Aorta (tissue), 5 donors: ENCODE data around the gene SLC17A3. TPM values are rescaled to one million over a fixed set of nuclear protein-coding genes. Genes with fewer than 3 reads are reported as not detected.

Experiments
- ATAC-seq: fragments of 200-7000 bp; cut with Tn5 transposase; one replicate; pipeline ENCODE4 v1.9.1; 2022; ENCODE audit warnings: moderate library complexity; ENCODE audit not compliant: low FRiP score
- DNase-seq, 2 donors: peaks; one replicate each; pipeline ENCODE4 v3.0.0-alpha.2; 2020
- H3K27ac ChIP-seq, 2 donors: one replicate each; pipeline ENCODE4 v1.5.1; 2013; ENCODE audit warnings: low read length in 2 of 2, mild to moderate bottlenecking in 2 of 2, moderate library complexity in 2 of 2, control low read depth in 1 of 2, inconsistent platforms in 1 of 2, low read depth in 1 of 2
- H3K27me3 ChIP-seq, 2 donors: one replicate each; pipeline ENCODE4 v1.6.1; 2013; ENCODE audit warnings: control low read depth in 1 of 2, low read length in 1 of 2, mild to moderate bottlenecking in 1 of 2, moderate library complexity in 1 of 2; ENCODE audit not compliant: insufficient read depth in 2 of 2, control insufficient read depth in 1 of 2
- H3K36me3 ChIP-seq, 2 donors: one replicate each; pipeline ENCODE4 v1.6.1; 2013; ENCODE audit warnings: control low read depth in 1 of 2, low read length in 1 of 2, mild to moderate bottlenecking in 1 of 2; ENCODE audit not compliant: insufficient read depth in 2 of 2, control insufficient read depth in 1 of 2
- H3K4me1 ChIP-seq, 2 donors: one replicate each; pipeline ENCODE4 v1.6.1; 2013; ENCODE audit warnings: low read length in 2 of 2, control low read depth in 1 of 2, mild to moderate bottlenecking in 1 of 2, moderate library complexity in 1 of 2; ENCODE audit not compliant: insufficient read depth in 2 of 2, control insufficient read depth in 1 of 2
- H3K4me3 ChIP-seq, 2 donors: one replicate each; pipeline ENCODE4 v1.5.1; 2013; ENCODE audit warnings: low read length in 2 of 2, control low read depth in 1 of 2, mild to moderate bottlenecking in 1 of 2
- H3K9me3 ChIP-seq: one replicate; pipeline ENCODE4 v1.6.1; 2013; ENCODE audit warnings: mild to moderate bottlenecking, low read length; ENCODE audit not compliant: control insufficient read depth
- WGBS, 2 donors: extraction: QIAGEN DNeasy Blood & Tissue Kit; methylation state at CpG; one replicate each; pipeline ENCODE4 v1.1.7; 2013; 5-methylcytosine and 5-hydroxymethylcytosine counted together
- intact Hi-C, 2 donors: fragments of 100-400 bp; cut with DNase I; formaldehyde crosslinking; loops; one replicate each; pipeline versions ENCODE4 v1.14.2 to v1.15.0; 2022
- polyA plus RNA-seq, 2 donors: library from polyadenylated mRNA; stranded (reverse); fragments of 200-250 nt; gene quantifications; one replicate each; pipeline ENCODE4 v1.2.3, GENCODE V29; 2013
- total RNA-seq, 2 donors: library from RNA; stranded (reverse); fragmentation: NEBNext Ultra II Directional; extraction: Animal tissue kit (Norgen Biotek cat#: 25700); gene quantifications; one replicate each; pipeline ENCODE4 v1.2.1, GENCODE V29; 2021
- donor health status: healthy with polysubstance abuse.
- donor health status: Bipolar disorder and iron deficiency.
- donor health status: DM: no; HTN: no; CAD: no.
- donor health status: DM: no; HTN: no; CAD: no.
- donor health status: DM: yes; HTN: yes; CAD: no.

The SLC17A3 gene
- total and polyA plus RNA-seq, 4 donors = not detected

DNA sequence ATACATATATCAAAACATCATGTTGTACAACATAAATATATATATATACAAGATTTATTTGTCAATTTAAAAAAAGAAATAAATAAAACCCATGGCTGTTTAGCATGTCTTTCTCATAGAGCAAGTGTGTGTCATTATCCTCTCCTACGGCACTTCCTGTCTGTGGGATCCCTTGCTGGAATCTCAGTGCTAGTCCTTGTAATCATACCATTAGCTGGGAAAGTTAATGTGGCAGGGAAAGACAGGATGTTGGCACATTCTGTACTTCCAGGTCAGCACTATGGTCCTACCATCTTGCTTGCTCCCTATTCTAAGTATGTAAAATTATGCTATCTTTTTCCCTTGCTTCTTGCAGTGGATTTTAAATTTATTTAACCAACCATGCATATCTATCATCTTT is 9.5 kb upstream of the SLC17A3 start:
- ATAC-seq (no peak), DNase-seq (no peak)
- Histone ChIP-seq H3K27ac (no peak overlapping the region), H3K36me3 (no peaks in the 10 kb centered on the region), H3K27me3 (no peaks in the 10 kb centered on the region), H3K9me3 (no peaks in the 10 kb centered on the region), H3K4me3 (no peak overlapping the region), H3K4me1 (no peaks in the 10 kb centered on the region)
- intact Hi-C loops = loop anchor here in 1 of 2 donors (10.0 kb wide), 1 partner anchor 159 kb away; a partner anchor contains a TSS
- 94 to 96% methylated on average over 1 of the region's 1 CpG for WGBS, 2 donors

DNA sequence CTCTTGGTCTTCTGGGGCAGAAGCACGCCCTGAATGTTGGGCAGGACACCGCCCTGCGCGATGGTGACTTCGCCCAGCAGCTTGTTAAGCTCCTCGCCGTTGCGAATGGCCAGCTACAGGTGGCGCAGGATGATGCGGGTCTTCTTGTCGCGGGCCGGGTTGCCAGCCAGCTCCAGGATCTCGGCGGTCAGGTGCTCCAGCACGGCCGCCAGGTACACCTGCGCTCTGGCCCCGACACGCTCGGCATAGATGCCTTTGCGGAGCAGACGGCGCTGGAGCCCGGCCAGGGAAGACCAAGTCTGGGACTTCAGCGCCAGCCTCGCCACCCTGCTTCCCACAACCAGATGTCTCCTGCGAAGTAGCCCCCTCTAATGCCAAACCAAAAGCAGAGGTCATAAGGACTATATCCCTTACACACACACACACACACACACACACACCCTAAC is 8.0 kb upstream of the SLC17A3 start:
- ATAC-seq (no peak), DNase-seq (peak; percentile 45 to 74)
- no peak overlapping the region for H3K4me3 ChIP-seq
- no peaks in the 10 kb centered on the region for H3K27me3 ChIP-seq
- WGBS, 2 donors = 70 to 72% methylated on average over 28 of the region's 28 CpGs
- H3K4me1 ChIP-seq = no peaks in the 10 kb centered on the region
- intact Hi-C loops = loop anchor here in 1 of 2 donors (10.0 kb wide), 1 partner anchor 157 kb away; a partner anchor contains a TSS
- no peaks in the 10 kb centered on the region for H3K9me3 ChIP-seq
- H3K36me3 ChIP-seq = no peaks in the 10 kb centered on the region
- no peak overlapping the region for H3K27ac ChIP-seq

DNA sequence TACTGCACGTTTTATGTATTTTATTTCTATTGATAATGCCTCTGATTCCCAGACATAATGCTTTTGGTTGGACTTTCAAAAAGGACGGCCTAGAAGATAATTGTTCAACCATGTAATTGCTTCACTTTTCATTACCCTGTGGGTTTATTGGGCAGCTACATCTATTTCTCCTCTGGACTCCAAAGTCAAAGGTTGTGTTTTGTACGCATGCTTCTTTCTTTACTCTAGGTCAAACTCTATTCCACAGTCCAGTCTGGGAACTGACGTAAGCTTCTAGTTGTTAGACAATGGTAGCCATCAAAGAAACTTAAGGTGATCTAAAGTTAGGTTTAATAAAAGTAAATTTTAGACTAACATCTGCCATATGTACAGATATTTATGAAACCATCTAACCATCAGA is 6.6 kb upstream of the SLC17A3 start:
- H3K27ac ChIP-seq = no peak overlapping the region
- no peak overlapping the region for H3K4me3 ChIP-seq

DNA sequence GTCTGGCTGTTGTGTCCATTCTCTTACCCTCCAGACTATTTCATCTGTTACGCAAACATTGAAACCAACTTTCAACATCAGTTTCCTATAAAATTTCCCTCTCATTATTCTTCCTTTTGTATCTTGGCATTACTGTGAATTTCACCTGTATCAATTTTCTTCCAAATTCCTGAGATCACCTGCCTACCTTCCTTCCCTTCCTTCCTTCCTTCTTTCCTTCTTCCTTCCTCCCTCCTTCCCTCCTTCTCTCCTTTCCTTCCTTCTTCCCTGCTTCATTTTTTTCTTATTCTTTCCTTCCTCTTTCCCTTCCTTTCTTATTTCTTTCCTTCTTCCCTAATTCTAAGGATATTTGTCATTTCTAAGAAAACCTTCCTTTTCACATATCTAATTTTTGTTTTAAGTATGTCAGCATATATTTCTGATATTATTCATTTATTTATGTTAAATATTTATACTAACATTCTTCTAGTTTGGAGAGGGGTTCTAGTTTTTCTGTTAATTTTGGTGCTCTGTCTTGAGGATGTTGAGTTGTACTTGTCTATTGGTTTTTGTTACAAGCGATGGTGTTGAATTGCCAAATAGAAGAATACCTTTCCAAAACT is 4.8 kb upstream of the SLC17A3 start:
- H3K9me3 ChIP-seq = no peaks in the 10 kb centered on the region
- H3K27me3 ChIP-seq = no peaks in the 10 kb centered on the region
- intact Hi-C loops = no loop called here
- no peak for DNase-seq
- no peak overlapping the region for H3K4me3 ChIP-seq
- WGBS, 2 donors = 97% methylated on average over 2 of the region's 2 CpGs
- H3K27ac ChIP-seq = no peak overlapping the region
- H3K4me1 ChIP-seq = no peaks in the 10 kb centered on the region
- no peaks in the 10 kb centered on the region for H3K36me3 ChIP-seq
- no peak for ATAC-seq

More for the DNA sequence above, 6.6 kb upstream of the SLC17A3 start:
- WGBS, 2 donors = 93 to 94% methylated on average over 4 of the region's 4 CpGs
- DNase-seq (no peak), ATAC-seq (no peak)
- intact Hi-C loops = loop anchor here in 1 of 2 donors (10.0 kb wide), 1 partner anchor 156 kb away; a partner anchor contains a TSS
- H3K4me1 ChIP-seq = no peaks in the 10 kb centered on the region
- H3K27me3 ChIP-seq = no peaks in the 10 kb centered on the region
- H3K9me3 ChIP-seq = no peaks in the 10 kb centered on the region
- H3K36me3 ChIP-seq = no peaks in the 10 kb centered on the region

DNA sequence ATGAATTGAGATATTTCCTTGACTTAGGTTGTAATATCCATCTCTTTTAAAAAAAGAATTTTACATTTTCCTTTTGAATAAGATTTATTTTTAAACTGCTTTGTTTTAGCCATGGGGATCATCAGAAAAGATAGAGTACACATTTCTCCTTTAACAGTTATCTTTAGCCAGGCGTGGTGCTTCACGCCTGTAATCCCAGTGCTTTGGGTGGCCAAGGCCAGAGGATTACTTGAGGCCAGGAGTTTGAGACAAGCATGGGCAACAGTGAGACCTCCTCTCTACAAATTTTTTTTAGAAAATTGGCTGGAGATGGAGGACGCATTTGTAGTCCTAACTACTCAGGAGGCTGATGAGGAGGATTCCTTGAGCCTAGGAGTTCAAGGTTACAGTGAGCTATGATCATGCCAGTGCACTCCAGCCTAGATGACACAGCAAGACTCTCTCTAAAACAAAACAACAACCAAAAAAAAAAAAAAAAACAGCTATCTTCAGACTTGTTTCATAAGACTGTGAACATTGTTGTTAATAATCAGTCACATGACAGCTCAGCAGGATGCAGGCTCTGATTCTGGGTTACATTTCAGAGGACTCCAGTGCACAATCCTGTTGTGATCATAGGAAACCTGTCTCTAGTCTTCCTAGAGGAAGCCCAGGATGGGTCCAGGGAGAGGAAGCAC is 2.0 kb upstream of the SLC17A3 start:
- DNase-seq (no peak), ATAC-seq (no peak)
- H3K9me3 ChIP-seq = no peaks in the 10 kb centered on the region
- no peaks in the 10 kb centered on the region for H3K27me3 ChIP-seq
- H3K4me3 ChIP-seq = no peak overlapping the region
- no peaks in the 10 kb centered on the region for H3K4me1 ChIP-seq
- WGBS, 2 donors = 89 to 91% methylated on average over 3 of the region's 3 CpGs
- no peaks in the 10 kb centered on the region for H3K36me3 ChIP-seq
- no peak overlapping the region for H3K27ac ChIP-seq
- intact Hi-C loops = no loop called here

DNA sequence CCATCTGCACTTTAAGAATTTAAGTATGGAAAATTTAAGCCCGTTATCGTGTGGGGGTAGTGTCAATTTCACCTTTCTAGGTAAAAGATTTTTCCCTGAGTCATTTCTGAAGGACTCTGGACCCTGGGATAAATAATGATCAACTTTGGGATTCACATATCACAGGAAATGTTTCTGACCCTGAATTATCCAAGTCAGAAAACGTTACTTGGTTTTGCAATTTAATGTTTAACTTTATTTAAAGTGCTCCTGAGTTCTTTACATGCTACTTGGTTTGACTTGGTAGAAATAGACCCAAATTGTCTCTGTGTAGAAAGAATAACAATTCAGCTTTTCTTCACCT is 1.5 kb upstream of the SLC17A3 start:
- WGBS, 2 donors = 83 to 86% methylated on average over 3 of the region's 3 CpGs
- no peaks in the 10 kb centered on the region for H3K27me3 ChIP-seq
- no peak overlapping the region for H3K27ac ChIP-seq
- intact Hi-C loops = no loop called here
- H3K36me3 ChIP-seq = no peaks in the 10 kb centered on the region
- ATAC-seq = no peak
- no peaks in the 10 kb centered on the region for H3K9me3 ChIP-seq
- H3K4me1 ChIP-seq = no peaks in the 10 kb centered on the region
- no peak for DNase-seq
- H3K4me3 ChIP-seq = no peak overlapping the region

DNA sequence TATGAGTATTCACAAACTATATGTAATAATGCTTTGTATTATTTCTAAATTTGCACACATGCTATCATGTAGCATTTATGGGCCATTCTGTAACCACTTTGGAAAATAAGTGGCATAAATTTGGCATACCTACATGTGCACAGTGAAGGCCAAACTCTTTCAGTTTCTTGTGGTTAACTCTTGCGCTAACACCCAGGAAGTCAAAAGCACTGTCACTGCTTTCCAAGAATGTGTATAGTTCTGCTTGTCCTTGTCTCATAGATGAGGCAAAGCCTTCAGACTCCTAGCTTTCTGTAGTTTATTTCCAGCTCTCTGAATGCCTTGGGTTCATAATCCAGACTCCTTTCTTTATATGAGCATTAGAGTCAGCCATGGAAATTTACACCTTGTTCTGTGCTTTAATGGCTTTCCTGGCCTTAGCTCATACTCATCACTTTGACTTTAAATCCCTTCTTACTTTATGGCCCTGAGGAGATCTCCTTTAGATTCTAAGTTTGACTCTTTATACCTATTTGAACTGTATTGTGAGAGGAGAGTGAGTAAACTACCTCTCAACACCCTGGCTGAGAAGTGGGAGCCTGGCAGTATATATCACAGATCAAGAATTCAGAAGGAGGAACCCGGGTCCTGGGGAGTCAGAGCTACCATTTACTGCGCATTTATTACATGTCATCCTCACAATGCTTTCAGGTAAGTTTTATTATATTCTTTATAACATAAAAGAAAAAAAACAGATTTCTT is 949 bp upstream of the SLC17A3 start:
- Histone ChIP-seq H3K27ac (no peak overlapping the region), H3K4me3 (no peak overlapping the region), H3K36me3 (no peaks in the 10 kb centered on the region), H3K27me3 (no peaks in the 10 kb centered on the region), H3K9me3 (no peaks in the 10 kb centered on the region), H3K4me1 (no peaks in the 10 kb centered on the region)
- 76 to 87% methylated on average over 3 of the region's 3 CpGs for WGBS, 2 donors
- intact Hi-C loops = no loop called here
- no peak for DNase-seq
- ATAC-seq = no peak

DNA sequence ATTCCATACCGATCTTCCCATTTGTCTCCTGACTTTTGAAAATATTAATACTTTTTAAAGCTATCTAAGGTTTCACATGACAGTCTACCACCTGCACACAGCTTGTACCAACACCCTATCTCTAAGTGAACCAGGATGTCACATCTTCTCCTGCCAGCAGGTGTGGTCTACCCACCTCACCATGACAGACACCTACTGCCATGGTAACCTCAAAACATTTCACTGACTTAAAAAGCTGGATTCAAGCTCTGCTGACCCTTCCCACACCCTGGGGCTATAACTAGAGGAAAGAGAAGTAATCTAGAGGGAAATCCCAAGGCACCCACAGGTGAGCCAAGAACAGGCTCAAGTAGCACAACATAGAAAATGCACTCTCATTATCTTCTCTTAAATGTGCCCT is 1.2 kb downstream of the SLC17A3 start:
- ATAC-seq (no peak), DNase-seq (no peak)
- H3K4me1 ChIP-seq = no peaks in the 10 kb centered on the region
- H3K36me3 ChIP-seq = no peaks in the 10 kb centered on the region
- intact Hi-C loops = no loop called here
- 98 to 100% methylated on average over 1 of the region's 1 CpG for WGBS, 2 donors
- no peaks in the 10 kb centered on the region for H3K27me3 ChIP-seq
- no peak overlapping the region for H3K4me3 ChIP-seq
- H3K27ac ChIP-seq = no peak overlapping the region
- no peaks in the 10 kb centered on the region for H3K9me3 ChIP-seq
